ENCODE data around the gene RARS1.
A peak's percentile ranks its signal among the peaks of the same experiment; 100 is the strongest.
"Not testable (repeated sequence)": the region's sequence is repeated elsewhere in the genome, so short reads cannot be mapped to it uniquely, and the experiment has no call there.

Gene RARS1

DNA sequence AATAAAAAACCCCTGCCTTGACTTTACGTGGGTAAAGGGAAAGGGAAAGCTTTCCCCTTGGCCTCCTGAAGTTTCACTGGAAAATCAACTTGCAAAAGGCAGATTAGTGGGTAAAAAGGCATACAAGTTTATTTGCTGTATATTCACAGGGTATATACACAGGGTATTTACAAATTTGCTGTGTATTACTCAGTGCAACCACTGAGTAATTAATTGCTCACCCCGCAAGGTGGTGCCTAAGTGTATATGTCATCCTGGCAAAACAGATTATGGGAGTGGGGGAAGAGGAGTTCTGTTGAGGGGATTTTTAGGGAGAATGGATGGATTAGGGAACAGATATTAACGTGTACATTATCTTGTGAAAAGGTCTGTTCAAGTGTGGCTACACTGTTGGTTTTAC, 7.1 kb upstream of the RARS1 start:
- DNase-seq: no peak

DNA sequence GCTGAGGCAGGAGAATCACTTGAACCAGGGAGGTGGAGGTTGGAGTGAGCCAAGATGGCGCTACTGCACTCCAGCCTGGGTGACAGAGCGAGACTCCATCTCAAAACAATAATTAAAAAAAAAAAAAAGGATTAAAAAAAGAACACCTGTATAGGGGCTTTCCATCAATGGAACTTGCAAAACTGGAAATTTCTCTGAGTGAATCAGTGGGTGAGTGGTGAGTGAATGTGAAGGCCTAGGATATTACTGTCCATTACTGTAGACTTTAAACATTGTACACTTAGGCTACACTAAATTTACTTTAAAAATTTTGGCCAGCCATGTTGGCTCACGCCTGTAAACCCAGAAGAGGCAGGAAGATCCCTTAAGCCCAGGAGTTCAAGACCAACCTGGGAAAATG, 5.7 kb upstream of the RARS1 start:
- DNase-seq: no peak

DNA sequence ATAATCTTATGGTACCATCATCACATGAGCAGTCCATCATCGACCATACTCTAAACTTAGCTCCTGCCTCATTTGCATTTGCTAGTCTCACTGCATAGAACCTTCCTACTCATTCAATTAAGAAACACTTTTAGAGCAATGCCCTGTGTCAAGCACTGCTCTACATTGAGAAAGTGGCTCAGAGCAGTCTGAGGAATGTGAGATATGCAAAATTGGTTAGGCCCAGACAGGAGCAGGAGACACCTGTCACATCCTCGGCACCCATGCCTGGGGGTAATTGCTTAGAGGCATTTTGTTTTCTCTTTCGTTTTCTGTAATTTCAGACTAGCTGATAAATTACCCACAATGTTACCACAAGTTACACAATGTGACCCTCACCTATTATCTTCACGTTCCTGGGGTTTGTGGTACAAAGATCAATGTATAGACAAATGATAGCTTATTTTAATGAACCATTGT, 4.9 kb upstream of the RARS1 start:
- DNase-seq: no peak

DNA sequence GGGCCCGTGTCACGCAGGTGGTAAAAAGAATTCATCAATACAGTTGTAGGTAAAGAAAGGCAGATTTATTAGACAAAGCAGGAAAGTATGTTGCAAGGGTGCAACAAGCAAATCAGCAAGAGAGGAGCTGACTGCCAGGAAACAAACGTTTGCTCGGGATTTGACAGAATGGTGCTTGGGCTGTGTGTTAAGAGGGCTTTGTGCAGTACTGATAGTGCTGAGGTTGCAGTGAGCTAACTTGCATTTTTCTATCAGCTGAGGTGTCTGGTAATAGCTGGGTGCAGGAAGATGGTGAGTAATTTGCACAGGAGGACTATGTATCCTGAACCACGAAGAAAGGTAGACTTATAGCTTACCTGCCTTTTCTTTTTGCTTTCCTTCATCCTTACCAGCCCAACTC, 3.9 kb upstream of the RARS1 start:
- DNase-seq: no peak

DNA sequence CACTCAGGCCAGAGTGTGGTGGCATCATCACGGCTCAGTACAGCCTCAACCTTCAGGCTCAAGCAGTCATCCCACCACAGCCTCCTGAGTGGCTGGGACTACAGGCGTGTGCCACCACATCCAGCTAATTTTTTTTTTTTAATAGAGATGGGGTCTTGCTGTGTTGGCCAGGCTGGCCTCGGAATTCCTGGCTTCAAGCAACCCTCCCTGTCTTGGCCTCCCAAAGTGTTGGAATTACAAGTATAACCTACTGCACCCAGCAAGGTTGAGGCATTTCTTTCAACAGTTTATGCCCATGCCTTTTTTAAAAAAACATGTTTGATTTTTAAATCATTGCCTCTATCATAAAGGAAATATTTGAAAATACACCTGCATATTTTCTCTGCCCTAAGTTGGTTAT, 2.8 kb downstream of the RARS1 start:
- no peak for DNase-seq

DNA sequence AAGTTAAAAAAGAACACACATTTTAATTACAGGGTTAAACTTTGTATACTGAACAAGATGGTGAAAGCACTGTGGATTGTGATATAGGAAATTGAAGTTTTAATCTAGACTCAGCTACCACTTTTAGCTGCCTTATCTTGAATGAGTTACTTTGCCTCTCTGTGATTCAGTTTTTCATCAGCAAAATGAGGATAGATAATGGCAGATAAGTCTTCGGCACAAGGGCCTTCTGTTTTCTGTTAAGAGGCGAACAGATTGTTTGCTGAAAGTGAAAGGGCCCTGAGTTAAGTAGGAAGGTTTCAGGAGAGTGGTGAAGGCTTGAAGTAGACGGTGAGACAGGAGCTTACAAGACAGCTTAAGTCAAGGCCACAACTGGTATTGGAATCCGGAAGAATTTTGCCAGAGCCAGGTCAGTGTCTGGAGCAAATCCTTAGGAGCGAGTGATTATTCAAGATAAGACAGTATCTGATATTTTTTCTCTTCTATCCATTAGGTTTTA, 7.8 kb downstream of the RARS1 start:
- DNase-seq: no peak

DNA sequence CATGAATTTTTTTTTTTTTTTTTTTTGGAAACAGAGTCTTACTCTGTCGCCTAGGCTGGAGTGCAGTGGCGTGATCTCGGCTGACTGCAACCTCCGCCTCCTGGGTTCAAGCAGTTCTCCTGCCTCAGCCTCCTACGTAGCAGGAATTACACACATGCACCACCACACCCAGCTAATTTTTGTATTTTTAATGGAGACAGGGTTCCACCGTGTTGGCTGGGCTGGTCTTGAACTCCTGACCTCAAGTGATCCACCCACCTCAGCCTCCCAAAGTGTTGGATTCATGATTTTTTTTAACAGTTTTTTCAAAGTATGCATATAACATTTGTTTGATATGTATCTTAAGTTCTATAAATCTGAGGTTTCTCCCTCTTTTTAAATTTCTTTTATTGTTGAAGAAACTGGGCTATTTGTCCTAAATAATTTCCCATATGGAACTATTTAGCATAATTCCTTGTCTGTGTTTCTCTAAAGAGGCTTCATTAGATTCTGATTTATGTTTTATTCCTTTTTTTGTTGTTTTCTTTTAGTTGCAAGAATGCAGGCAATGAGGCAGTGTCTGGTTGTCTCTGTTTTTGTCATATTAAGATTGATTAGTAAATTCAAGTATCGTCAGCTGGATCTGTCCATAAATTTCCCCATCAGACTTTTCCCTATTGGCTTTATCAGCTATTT, 16.4 kb downstream of the RARS1 start:
- DNase-seq: no peak

DNA sequence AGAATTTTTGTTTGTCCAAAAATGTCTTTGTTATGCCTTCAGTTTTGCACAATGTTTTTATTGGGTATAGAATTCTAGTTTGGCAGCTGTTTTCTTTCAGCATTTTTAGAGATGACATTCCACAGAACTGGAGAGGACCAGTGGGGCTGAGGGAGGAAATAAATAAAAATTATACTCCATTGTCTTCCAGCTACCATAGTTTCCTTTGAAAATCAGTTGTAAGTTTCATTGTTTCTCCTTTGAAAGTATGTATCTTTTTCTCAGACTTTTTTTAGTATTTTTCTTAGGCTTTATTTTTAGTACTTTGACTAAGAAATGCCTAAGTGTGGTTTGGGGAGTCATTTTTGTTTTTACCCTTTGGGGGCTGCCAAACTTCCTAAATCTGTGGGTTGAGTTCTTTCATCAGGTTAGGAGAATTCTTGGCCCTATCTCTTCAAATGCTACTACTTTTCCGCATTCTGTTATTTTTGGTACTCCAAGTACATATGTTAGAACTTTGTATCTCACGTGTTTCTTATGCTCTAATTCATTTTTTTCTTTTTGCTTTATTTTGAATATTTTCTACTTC, 27.7 kb downstream of the RARS1 start:
- no peak for DNase-seq

DNA sequence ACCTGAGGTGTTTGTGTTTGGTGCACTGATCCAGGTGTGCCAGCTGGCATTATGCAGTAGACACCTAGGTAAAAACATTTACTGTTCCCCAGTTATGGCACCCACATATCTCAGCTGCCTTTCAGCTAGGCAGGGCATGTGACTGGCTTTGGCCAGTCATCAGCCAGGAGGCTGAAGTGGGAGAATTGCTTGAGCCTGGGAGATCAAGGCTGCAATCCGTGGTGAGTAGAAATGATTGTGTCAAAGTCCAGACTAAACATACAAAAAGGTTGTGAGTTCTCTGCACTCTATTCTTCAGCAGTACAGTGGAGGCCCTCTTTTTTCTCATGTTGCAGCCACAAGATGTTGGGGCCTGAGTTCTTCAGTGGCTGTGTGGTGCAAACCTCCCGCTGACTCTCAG, 39.6 kb downstream of the RARS1 start:
- no peak for DNase-seq

DNA sequence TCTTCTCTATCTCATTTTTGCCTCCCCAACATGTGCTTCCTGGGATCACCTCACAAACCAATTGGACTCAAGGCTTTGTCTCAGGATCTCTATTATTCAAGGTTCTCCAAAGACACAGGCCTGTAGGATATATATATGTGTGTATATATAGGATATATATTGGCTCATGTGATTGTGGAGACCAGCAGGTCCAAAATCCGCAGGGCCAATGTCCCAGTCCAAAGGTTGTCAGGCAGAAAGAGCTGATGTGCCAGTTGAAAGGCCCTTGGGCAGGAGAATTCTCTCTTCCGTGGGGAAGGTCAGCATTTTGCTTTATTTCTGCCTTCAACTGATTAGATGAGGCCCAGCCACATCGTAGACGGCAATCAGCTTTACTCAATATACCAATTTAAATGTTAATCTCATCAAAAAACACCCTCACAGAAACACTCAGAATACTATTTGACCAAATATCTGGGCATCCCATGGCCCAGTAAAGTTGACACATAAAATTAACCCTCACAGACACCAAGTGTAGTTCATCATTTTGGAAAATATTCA, 41.6 kb downstream of the RARS1 start:
- DNase-seq: no peak

DNA sequence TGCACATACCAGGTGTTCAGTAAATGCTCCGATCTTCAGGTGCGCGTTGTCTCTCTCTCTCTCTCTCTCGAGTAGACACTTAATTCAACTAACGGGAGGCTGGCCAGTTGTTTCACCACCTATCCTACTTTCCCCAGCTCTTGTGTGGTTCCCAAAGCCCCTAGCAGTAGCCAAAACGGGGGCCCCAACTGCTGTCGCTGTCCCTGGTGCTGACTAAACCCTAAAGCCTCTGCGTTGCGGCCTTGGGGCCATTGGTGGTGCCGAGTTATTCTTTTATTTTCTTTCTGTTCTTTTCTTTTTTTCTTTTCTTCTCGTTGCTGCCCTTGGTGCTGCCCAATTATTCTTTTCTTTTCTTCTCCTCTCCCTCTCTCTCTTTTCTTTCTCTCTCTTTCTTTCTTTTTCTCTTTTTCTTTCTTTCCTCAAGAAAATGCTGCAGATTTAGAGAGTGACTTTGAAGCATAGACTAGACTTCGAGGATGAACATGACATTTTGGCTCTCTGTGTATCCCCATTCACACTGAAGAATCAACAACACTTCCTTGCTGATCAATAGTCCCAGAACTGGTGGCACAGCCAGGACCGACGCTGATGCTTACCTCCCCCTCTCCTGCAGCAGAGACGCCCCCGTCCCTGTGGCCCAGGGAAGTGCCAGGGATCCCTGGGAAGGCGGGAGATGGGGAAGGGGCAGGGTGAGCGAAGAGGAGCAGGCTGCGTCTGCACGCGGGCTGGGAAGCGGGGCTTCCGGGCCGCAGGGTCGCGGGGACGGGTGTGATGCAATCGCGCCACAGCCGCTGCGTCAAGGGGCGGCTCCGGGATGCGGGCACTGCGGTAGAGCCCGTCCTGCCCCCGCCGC, 42.5 kb downstream of the RARS1 start, which contains the start of gene FBLL1:
FBLL1 (plus strand) TSS at position 785 of the 853 bp plus-strand sequence. CDS start 200 bp downstream, outside the sequence.
- DNase-seq: peak; percentile 54

DNA sequence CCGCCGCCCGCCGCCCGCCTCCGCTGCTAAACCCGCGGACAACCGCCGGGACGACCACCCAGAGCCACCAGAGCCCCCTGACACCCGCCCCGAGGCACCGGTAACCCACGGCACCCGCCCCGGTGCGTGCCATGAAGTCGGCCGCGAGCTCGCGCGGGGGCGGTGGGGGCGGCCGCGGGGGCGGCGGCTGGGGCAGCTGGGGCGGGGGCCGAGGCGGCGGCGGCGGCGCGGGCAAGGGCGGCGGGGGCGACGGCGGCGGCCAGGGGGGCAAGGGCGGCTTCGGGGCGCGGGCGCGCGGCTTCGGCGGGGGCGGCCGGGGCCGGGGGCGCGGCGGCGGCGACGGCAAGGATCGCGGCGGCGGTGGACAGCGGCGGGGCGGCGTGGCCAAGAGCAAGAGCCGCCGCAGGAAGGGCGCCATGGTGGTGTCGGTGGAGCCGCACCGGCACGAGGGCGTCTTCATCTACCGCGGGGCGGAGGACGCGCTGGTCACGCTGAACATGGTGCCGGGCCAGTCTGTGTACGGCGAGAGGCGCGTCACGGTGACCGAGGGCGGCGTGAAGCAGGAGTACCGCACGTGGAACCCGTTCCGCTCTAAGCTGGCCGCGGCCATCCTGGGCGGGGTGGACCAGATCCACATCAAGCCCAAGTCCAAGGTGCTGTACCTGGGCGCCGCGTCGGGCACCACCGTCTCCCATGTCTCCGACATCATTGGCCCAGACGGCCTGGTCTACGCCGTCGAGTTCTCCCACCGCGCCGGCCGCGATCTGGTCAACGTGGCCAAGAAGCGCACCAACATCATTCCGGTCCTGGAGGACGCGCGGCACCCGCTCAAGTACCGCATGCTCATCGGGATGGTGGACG, 43.3 kb downstream of the RARS1 start:
- peak; percentile 21 for DNase-seq

DNA sequence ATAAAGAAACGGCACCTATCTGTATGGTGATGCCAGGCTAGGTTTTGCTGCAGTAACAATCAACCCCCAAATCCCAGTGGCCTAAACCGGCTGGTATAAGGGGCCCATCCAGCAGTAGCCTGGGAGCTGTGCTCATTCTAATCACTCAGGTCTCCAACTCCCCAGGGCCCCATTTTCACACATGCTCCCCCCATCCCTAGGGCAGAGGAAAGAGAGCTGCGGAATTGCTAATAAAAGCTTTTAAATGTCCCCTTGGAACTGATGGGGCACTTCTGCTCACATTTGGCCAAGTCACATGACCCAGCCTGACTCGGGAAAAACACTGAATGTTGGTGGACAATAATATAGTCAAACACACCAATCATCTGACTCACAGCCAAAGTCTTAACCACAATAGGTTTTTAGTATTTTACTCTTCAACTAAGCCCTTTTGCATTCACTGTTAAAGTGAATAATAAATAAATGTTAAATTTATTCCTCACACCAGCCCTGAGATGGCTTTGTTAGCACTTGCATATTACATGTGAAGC, 44.4 kb downstream of the RARS1 start:
- no peak for DNase-seq

DNA sequence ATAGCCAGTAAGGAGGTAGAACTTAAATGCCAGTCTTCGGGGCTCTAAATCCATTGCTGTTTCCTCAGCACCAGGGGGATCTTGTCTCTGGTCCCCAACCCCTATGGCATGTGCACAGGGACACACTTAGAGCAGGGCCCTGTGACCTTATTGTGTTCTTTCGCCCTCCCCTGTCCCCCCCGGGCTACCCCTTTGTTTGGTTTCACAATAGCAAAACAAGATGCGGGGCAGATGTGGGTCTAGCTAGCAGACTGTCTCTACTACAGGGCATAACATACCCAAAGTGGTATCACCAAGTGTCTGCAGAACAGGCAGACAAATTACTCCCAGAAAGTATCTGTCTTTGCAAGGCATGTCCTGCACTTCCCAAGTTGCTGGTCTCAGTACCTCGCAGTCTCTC, 44.9 kb downstream of the RARS1 start:
- DNase-seq: no peak

DNA sequence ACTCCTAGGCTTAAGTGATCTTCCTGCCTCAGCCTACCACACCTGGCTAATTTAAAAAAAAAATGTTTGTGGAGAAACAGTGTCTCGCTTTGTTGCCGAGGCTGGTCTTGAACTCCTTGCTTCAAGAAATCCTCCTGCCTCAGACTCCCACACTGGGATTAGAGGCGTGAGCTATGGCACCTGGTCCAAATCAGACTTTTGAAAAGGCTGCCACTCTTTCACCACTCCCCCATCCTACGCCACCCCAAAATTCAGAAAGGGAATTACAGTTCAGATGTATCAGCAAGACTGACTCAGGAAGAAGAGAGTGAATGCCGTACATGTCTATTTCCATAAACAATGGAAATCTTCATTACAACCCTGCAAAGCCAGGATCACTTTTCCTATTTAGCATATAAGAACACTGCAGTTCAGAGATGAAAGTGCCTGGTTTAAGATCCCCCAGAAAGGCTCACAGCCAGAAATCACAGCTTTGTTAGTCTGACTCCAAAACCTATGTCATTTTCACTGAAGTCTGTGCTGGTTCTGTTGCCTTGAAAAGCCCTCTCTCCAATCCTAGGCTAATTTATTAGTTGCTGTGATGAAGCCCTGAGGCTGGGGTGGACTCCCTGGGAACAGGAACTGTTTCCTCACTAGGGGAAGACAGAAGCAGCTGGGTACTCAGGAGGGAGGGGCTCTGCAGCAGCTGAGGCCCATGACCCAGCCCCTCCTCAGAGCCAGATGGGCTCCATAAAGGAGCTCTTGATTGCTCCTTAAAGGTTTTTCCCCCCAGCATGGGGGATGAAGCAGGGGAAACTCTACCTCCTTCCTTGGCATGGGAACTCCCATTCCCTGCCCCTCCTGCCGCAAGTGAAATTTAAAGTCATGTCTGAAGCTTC, 46.0 kb downstream of the RARS1 start:
- no peak for DNase-seq

DNA sequence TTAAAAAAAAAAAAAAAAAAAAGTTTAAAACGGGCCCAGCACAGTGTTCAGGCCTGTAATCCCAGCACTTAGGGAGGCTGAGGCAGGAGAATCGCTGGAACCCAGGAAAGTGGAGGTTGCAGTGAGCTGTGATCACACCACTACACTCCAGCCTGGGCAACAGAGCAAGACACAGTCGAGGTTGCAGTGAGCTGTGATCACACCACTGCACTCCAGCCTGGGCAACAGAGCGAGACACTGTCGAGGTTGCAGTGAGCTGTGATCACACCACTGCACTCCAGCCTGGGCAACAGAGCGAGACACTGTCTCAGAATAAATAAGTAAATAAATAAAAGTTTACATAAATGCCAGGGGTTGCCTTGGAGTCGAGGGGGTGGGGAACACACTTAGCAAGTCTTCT, 48.1 kb downstream of the RARS1 start:
- DNase-seq: not testable (repeated sequence)

DNA sequence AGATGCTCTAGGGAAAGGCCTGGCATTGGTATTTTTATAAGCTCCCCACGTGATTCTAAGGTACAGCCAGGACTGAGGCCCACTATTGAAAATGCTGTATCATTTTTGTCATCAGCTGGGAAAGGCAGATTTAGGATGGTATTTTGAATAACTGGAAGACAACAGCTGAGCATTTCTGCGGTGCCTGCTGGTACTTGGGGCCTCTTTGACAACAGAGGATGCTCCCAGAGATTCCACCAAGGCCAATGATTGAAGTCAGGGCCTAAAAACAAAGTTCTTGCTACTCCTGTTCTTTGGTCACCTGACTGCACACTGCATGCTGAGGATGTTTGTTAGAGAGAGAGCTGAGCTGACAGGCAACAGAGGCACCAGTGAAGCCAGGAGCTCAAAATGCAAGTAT, 50.9 kb downstream of the RARS1 start:
- DNase-seq: no peak

DNA sequence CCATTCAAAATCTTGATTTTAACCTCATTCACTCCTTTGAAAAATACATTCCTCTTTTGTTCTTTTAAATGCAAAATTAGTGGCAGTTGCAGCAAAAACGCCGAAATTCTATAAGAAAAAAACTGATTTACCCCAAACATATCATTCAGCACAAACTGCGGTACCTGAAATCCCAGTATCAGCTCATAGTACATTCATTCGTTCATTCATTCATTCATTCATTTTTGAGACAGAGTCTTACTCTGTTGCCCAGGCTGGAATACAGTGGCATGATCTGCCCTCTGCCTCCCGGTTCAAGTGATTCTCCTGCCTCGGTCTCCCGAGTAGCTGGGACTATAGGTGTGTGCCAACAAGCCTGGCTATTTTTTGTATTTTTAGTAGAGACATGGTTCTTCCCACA, 63.3 kb downstream of the RARS1 start:
- DNase-seq: no peak

DNA sequence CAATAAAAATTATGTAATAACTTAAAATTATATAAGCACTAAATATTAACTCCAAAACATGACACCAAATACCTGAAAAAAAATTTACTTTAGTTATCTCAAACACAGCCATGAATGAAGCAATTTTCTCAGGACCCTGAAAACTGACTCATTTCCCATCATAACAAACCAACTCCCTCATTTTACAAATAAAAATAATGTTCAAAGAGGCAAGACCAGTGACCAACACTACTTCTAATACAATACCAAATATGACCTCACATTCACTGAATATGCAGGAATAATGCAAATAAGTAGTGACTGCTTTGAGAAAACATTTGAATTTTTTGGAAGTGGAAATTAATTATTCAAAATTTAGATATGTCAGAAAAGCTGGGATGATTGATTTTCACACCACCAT, 64.4 kb downstream of the RARS1 start:
- DNase-seq: no peak

DNA sequence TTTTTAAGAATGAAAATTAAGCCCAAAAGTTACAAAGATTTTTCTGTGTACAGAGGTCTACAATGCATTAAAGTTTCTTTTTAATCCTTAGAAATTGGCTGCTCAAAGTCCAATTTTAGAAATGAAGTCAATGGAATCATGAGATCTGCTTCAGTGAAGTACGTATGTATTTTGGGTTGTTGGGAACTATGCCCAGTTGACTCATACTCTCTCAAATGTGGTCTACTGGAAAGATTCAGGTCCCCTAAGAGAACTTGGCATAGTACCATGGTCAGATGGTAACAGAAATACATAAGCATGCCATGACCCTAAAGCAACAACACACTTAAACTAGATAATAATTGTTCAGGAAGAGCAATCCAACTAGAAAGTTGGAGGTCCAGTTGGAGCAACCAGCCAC, 65.9 kb downstream of the RARS1 start:
- DNase-seq: no peak
